Suprapubic skin (tissue), 4 donors: ENCODE data around the gene KLRC3. TPM values are rescaled to one million over a fixed set of nuclear protein-coding genes. Genes with fewer than 3 reads are reported as not detected.
"Not testable (repeated sequence)": the region's sequence is repeated elsewhere in the genome, so short reads cannot be mapped to it uniquely, and the experiment has no call there.

ENCODE experiments used
- DNase-seq, 2 donors: peaks; one replicate each; pipeline ENCODE4 v3.0.0-alpha.2; 2019; ENCODE audit warnings: low spot score in 2 of 2
- H3K27ac ChIP-seq: fragments of 200-600 bp; sonication (generic); one replicate; pipeline ENCODE4 v1.5.1; 2019
- H3K27me3 ChIP-seq: fragments of 200-600 bp; sonication (generic); one replicate; pipeline ENCODE4 v1.5.1; 2019
- H3K36me3 ChIP-seq: fragments of 200-600 bp; sonication (generic); one replicate; pipeline ENCODE4 v1.5.1; 2019
- H3K4me1 ChIP-seq: fragments of 200-600 bp; sonication (generic); one replicate; pipeline ENCODE4 v1.5.1; 2019
- H3K4me3 ChIP-seq: fragments of 200-600 bp; sonication (generic); one replicate; pipeline ENCODE4 v1.5.1; 2019; ENCODE audit warnings: mild to moderate bottlenecking
- H3K9me3 ChIP-seq: fragments of 200-600 bp; sonication (generic); one replicate; pipeline ENCODE4 v1.5.1; 2019
- CTCF ChIP-seq, 2 donors: fragments of 200-600 bp in 1 of 2; fragments of 450-650 bp in 1 of 2; sonication (generic) in 1 of 2; IDR thresholded peaks; one replicate each; pipeline ENCODE4 v1.5.1; 2016 to 2019; ENCODE audit warnings: antibody characterized with exemption in 2 of 2, mild to moderate bottlenecking in 1 of 2, moderate library complexity in 1 of 2
- EP300 ChIP-seq: sonication (generic); formaldehyde crosslinking; IDR thresholded peaks from one replicate; pipeline ENCODE4 v1.6.1; 2017; ENCODE audit warnings: antibody characterized with exemption
- POLR2A ChIP-seq, 2 donors: fragments of 450-650 bp; IDR thresholded peaks; one replicate each; pipeline ENCODE4 v1.6.1; 2017; ENCODE audit warnings: antibody characterized with exemption in 2 of 2, mild to moderate bottlenecking in 2 of 2, moderate library complexity in 2 of 2
- POLR2AphosphoS5 ChIP-seq, 3 donors: sonication (generic); formaldehyde crosslinking; IDR thresholded peaks; one replicate each; pipeline ENCODE4 v1.6.1; 2017; ENCODE audit warnings: antibody characterized with exemption in 3 of 3
- WGBS: methylation state at CpG from one replicate; pipeline ENCODE4 v1.1.5; 2018; 5-methylcytosine and 5-hydroxymethylcytosine counted together
- total RNA-seq, 4 donors: library from RNA; depleted of rRNA; stranded (reverse); fragments of >200 nt; gene quantifications; one replicate each; pipeline ENCODE4 v1.1.0, GENCODE V29; 2016

KLRC3 gene
- total RNA-seq, 4 donors from 2014 or later, result not detected

DNA sequence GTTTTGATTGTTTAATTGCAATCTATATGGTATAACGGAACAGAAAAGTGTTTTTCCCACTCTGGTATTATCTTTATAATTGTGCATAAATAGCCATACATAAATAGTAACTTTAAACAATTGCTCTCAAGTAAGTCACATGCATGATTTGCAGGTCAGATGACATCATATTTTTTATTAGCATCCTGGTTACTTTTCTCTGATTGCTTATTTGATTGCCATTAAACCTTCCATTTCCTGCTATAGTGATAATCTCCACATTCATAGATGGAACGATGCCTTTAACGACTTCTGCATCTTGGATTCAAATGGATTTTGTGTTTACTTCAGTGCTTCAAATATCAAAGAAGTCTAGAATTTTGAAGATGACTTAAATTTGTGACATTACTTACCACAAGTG is 27.1 kb downstream of the KLRC3 start:
- Histone ChIP-seq H3K27me3 (no peaks in the 10 kb centered on the region), H3K27ac (no peak overlapping the region), H3K4me1 (peaks cover 14% of the 10 kb centered on the region), H3K4me3 (no peak overlapping the region), H3K36me3 (no peaks in the 10 kb centered on the region), H3K9me3 (no peaks in the 10 kb centered on the region)
- TF ChIP-seq POLR2A (IDR thresholded peaks at IDR 0.05), result no peak
- no peak for TF ChIP-seq CTCF (IDR thresholded peaks at IDR 0.05)
- TF ChIP-seq POLR2AphosphoS5 (IDR thresholded peaks at IDR 0.05), result no peak
- TF ChIP-seq EP300, result no peak
- WGBS, result 54% methylated on average over 3 of the region's 3 CpGs
- no peak for DNase-seq

GRCh38 chr12:10392394-10392930 is 27.9 kb downstream of the KLRC3 start:
- WGBS, result 45% methylated on average over 7 of the region's 7 CpGs

GRCh38 chr12:10390991-10391390 is 29.4 kb downstream of the KLRC3 start:
- not testable (repeated sequence) for H3K9me3 ChIP-seq, H3K4me3 ChIP-seq, H3K27me3 ChIP-seq, H3K27ac ChIP-seq, H3K36me3 ChIP-seq, DNase-seq
- 96% methylated on average over 7 of the region's 7 CpGs for WGBS
- peaks cover 12% of the 10 kb centered on the region for H3K4me1 ChIP-seq

More at GRCh38 chr12:10392394-10392930, 27.9 kb downstream of the KLRC3 start:
- Histone ChIP-seq H3K4me3 (no peak overlapping the region), H3K36me3 (no peaks in the 10 kb centered on the region), H3K27me3 (no peaks in the 10 kb centered on the region), H3K9me3 (no peaks in the 10 kb centered on the region), H3K27ac (no peak overlapping the region), H3K4me1 (peaks cover 14% of the 10 kb centered on the region)
- peak in 1 of 2 donors; percentile 81 for DNase-seq
- no peak for TF ChIP-seq POLR2A (IDR thresholded peaks at IDR 0.05)
- no peak for TF ChIP-seq POLR2AphosphoS5 (IDR thresholded peaks at IDR 0.05)
- TF ChIP-seq CTCF (IDR thresholded peaks at IDR 0.05), result no peak
- TF ChIP-seq EP300, result no peak

DNA sequence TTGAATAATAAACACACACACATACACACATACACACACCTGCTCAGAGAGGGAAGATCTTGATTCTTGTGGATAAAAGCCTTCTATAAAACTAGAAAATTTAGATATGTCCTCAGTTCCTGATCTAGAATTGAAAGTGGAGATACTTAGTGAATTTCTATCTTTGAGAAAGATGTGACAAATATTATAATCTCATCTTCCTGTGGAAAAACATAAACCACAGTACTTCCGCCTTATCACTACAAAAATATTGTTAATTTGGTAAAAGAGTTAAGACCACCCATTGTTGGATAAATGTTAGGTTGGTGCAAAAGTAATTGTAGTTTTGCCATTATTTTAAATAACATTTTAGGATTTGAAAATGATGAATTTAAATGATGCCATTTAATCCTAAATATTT is 30.5 kb downstream of the KLRC3 start, which contains the start of gene KLRK1:
KLRK1 (minus strand) TSS at position 138 of the 400 bp plus-strand sequence. CDS start 1,231 bp downstream, outside the sequence.
- Histone ChIP-seq H3K27ac (no peak within 1 kb of the TSS), H3K4me1 (peaks cover 2% of the 10 kb centered on the region), H3K27me3 (no peaks in the 10 kb centered on the region), H3K4me3 (no peak within 1 kb of the TSS), H3K36me3 (no peaks in the 10 kb centered on the region), H3K9me3 (no peaks in the 10 kb centered on the region)
- TF ChIP-seq POLR2A (IDR thresholded peaks at IDR 0.05) (no peak), CTCF (IDR thresholded peaks at IDR 0.05) (no peak), POLR2AphosphoS5 (IDR thresholded peaks at IDR 0.05) (no peak), EP300 (no peak)
- WGBS, result 88% methylated on average over 1 of the region's 1 CpG
- no peak for DNase-seq

DNA sequence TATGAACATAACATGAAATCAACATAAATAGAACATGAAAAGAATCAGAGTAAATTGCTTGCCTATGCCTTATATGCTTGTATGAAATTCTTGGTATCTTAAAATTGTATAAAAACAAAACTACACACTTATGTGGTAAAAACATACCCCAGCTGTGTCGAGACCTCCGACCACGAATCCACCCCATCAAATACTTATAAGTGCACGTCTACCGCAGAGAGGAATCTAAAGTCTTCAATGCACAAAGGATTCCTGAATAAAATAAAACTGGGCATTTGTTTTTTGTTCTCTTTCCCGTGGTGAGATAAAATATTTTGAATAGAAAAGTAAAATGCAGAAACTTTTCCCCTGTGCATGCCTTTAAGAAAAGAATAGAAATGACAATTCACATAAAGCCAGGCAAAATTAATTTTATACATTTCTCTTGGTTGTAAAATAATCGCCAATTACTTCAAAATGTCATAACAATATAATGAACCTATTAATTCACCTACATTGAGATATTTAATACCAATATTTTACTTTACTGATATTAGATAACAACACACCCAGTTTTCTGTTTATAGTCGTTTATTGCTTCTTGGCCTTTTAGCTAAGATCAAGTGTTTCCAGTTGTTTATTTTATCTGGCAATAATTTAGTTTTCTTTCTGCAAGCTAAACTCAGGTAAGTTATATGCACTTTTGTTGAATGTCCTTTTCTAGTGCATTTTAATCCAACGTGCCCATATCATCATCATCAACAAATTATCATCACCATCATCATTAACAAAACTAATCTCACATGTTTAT is 31.6 kb downstream of the KLRC3 start:
- Histone ChIP-seq H3K4me3 (no peak overlapping the region), H3K9me3 (no peaks in the 10 kb centered on the region), H3K36me3 (no peaks in the 10 kb centered on the region), H3K27me3 (no peaks in the 10 kb centered on the region), H3K27ac (no peak overlapping the region), H3K4me1 (no peaks in the 10 kb centered on the region)
- 77% methylated on average over 9 of the region's 9 CpGs for WGBS
- TF ChIP-seq POLR2AphosphoS5 (IDR thresholded peaks at IDR 0.05) (no peak), EP300 (no peak), CTCF (IDR thresholded peaks at IDR 0.05) (no peak), POLR2A (IDR thresholded peaks at IDR 0.05) (no peak)
- no peak for DNase-seq

DNA sequence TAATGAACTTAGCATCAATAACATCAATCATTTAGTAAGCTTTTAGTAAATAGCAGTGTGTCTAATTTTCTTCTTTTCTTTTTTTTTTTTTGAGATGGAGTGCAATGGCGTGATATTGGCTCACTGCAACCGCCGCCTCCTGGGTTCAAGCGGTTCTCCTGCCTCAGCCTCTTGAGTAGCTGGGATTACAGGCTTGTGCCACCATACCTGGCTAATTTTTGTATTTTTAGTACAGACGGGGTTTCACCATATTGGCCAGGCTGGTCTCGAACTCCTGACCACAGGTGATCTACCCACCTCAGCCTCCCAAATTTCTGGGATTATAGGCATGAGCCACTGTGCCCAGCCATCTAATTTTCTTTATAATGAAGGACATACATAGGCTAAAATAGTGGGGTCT is 32.9 kb downstream of the KLRC3 start:
- not testable (repeated sequence) for H3K36me3 ChIP-seq, H3K9me3 ChIP-seq, DNase-seq, H3K27me3 ChIP-seq, H3K4me3 ChIP-seq, H3K4me1 ChIP-seq, H3K27ac ChIP-seq
- WGBS, result 93% methylated on average over 6 of the region's 6 CpGs
